ENCODE measurements around the gene SSBP3.
"Not testable (repeated sequence)": the region's sequence is repeated elsewhere in the genome, so short reads cannot be mapped to it uniquely, and the experiment has no call there.

The SSBP3 gene

DNA sequence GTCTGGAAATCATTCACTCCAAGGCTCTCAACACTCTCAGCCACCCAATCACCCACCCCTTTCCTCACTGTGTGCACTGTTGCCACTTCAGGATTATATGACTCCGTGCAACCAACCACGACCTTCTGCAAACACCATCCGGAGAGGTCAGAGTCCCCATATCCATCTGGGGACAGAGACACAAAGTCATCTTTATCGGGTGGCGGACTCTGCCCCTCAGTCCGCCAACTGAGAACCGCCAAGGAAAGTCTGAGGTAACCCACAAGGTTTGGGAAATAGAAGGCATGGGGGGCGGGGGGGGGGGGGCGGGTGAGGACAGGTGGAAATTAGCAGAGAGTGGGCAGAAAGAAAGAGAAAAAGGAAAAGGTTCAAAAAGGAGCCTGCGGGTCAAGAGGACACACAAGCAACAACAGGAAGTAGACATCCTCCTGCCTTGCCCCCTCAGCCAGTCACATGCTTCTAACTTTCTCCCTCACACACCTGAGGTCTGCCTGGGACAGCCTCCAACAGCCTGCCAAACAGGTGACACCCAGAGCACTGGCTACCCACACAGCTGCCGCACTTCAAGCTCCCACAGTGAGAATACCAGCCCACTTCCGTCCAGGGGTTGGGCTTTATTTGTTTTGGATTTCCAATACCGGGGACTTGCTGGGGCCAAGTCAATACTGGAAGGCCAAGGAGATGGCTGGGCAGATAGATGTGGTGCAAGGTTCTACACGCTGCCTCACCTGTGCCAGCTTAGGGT lies 58.1 kb downstream of the SSBP3 start:
- no peak for DNase-seq

DNA sequence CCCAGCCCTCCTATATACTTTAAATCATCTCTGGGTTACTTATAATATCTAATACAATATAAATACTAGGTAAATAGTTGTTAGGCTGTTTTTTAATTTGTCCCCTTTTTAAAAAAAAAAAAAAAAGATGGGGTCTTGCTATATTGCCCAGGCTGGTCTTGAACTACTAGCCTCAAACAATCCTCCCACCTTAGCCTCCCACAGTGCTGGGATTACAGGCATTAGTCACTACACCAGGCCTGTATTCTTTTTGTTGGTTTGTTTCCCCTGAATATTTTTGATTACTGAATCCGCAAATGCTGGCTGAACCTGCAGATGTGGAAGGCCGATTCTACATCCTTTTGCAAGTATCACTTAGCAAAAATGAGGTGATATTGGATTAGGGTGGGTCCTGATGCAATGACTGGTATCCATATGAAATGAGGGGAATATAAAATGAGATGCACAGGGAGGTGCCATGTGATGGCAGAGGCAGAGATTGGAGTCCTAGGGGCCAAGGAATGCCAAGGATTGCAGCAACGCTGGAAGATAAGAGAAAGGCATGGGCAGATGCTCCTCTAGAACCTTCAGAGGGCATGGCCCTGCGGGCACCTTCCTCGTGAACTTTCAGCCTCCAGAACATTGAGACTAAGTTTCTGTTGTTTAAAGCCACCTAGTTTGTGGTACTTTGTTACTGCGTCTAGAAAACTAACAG lies 58.8 kb downstream of the SSBP3 start:
- no peak for DNase-seq

GRCh38 chr1:54345548-54345947 lies 60.6 kb downstream of the SSBP3 start:
- DNase-seq, result not testable (repeated sequence)

- no peak for DNase-seq
Measured at GRCh38 chr1:54345116-54345515, 61.1 kb downstream of the SSBP3 start.

- DNase-seq, result no peak
Measured at GRCh38 chr1:54342742-54343687, 63.2 kb downstream of the SSBP3 start.

GRCh38 chr1:54342288-54342687 lies 63.9 kb downstream of the SSBP3 start:
- no peak for DNase-seq

DNA sequence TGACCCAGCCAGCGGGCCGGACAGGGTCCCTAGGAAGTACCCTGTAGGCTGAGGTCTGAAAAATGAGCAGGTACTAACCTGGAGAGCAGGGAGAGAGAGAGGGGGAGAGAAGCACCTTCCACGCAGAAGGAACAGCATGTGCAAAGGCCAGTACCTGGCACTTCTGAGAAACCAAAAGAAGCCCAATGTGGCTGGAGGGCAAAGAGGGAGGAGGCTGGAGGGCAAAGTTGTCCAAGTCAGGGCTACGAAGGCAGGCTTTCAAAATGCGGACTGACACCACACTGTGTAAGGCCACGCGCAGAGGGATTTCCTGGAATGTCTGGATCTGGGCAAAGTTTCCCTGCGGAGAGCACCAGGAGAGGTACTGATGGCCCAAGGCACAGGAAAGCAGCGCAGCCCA lies 64.4 kb downstream of the SSBP3 start:
- no peak for DNase-seq

GRCh38 chr1:54340878-54341277 lies 65.3 kb downstream of the SSBP3 start:
- DNase-seq, result no peak

GRCh38 chr1:54340434-54340833 lies 65.8 kb downstream of the SSBP3 start:
- DNase-seq, result no peak

- DNase-seq, result no peak
Measured at GRCh38 chr1:54339126-54339525, 67.1 kb downstream of the SSBP3 start.

GRCh38 chr1:54338464-54338863 lies 67.7 kb downstream of the SSBP3 start:
- no peak for DNase-seq

GRCh38 chr1:54337928-54338327 lies 68.3 kb downstream of the SSBP3 start:
- peak in 1 of 5 experiments; percentile 30 for DNase-seq

- DNase-seq, result no peak
Measured at GRCh38 chr1:54337034-54337433, 69.2 kb downstream of the SSBP3 start.

DNA sequence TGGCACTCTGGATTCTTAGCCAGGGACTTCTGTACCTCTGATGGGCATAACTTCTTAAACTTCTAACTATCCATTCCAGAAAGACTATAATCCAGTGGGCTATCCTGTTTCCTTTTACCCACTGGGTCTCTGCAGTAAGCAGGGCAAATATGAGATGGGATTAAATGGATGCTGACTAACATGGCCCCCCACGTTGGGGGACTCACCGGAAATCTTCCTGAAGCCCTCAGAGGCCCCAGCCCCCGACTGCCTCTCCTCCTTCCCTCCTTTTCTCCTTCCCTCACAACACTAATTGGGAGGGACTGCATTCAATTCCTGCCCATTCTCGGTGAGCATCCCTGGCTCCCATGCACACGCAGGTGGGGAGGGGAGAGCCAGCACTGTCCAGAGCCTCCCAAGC lies 70.1 kb downstream of the SSBP3 start:
- no peak for DNase-seq

DNA sequence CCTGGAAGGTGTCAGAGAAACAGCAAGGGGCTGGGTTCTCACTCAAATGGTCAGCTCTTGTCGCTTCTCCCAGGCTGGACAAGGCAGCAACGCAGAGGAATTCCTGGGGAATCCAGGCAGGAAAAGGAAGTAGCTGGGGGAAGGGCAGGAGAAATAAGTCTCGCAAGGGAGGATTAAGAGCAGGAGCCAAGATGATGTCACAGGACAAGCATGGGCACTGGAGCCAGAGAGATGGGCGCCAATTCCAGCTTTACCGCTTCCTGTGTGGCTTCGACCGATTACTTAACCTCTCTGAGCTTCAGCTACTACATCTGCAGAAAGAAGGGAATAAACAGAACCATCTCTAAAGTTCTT lies 70.5 kb downstream of the SSBP3 start:
- DNase-seq, result no peak

- DNase-seq, result no peak
Measured at GRCh38 chr1:54335011-54335754, 71.0 kb downstream of the SSBP3 start.

- no peak for DNase-seq
Measured at GRCh38 chr1:54332781-54333585, 73.2 kb downstream of the SSBP3 start.

DNA sequence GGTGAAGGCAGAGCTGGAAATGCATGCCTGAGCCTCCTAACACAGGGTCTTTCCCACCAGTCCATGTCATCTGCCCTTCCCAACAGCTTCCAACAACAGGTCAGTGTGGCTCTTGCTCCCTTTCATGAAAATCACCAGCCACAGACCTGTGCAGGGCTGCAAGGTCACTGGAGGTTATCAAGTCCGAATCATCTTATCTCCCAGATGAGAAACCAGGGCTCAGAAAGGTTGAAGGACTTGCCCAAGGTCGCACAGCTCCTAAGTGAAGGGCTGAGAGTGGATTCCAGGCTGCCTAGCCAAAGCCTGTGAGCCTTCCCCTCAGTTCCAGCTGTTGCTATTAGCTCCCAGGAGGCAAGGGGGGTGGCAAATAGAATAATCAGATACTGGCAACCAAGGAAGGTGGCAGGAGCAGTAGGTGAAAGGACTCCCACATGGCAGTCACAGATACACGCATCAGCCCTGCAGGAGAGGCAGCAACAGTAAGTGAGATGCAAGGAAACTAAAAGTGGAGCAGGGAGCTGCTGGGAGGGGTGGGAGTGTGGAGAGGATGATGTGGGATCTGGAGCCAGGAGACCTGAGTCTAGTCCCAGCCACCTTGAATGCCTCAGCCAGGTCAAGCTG lies 74.2 kb downstream of the SSBP3 start:
- DNase-seq, result no peak

GRCh38 chr1:54331091-54331772 lies 75.0 kb downstream of the SSBP3 start:
- DNase-seq, result no peak

- no peak for DNase-seq
Measured at GRCh38 chr1:54329312-54330003, 76.7 kb downstream of the SSBP3 start.
